Measurements from ENCODE around the gene NRAP.

The NRAP gene

GRCh38 chr10:113566888-113567287 is 97.0 kb downstream of the NRAP start:
- no peak overlapping the region for H3K9ac ChIP-seq (ENCODE audit: low read length)
- H3K4me1 ChIP-seq (ENCODE audit: insufficient read depth, low read length, severe bottlenecking): no peaks in the 10 kb centered on the region
- no peak overlapping the region for H3K4me3 ChIP-seq (ENCODE audit: low read depth, low read length, poor library complexity, severe bottlenecking)
- H4K20me1 ChIP-seq (ENCODE audit: insufficient read depth, low read length): no peaks in the 10 kb centered on the region
- H3K9me2 ChIP-seq (ENCODE audit: low read depth, low read length): no peaks in the 10 kb centered on the region
- no peaks in the 10 kb centered on the region for H3F3A ChIP-seq (ENCODE audit: insufficient read depth, low read length)
- no peaks in the 10 kb centered on the region for H3K9me3 ChIP-seq (ENCODE audit: low read length)
- H3K27me3 ChIP-seq (ENCODE audit: insufficient read depth, low read length): no peaks in the 10 kb centered on the region
- H3K79me2 ChIP-seq (ENCODE audit: insufficient read depth, low read length): no peaks in the 10 kb centered on the region
- TF ChIP-seq CTCF (IDR thresholded peaks at IDR 0.05; ENCODE audit: low read length) (no peak), EZH2 (IDR thresholded peaks at IDR 0.05; ENCODE audit: borderline replicate concordance, low read length) (no peak)
- H3K36me3 ChIP-seq (ENCODE audit: insufficient read depth, low read length): no peaks in the 10 kb centered on the region
- H3K27ac ChIP-seq (ENCODE audit: low read depth, low read length, poor library complexity, severe bottlenecking): no peak overlapping the region
- no peak overlapping the region for H3K4me2 ChIP-seq (ENCODE audit: low read length)
- H2AFZ ChIP-seq (ENCODE audit: low read length): no peak overlapping the region

GRCh38 chr10:113565364-113565763 is 98.5 kb downstream of the NRAP start:
- Histone ChIP-seq H3K36me3 (ENCODE audit: insufficient read depth, low read length) (no peaks in the 10 kb centered on the region), H3F3A (ENCODE audit: insufficient read depth, low read length) (no peaks in the 10 kb centered on the region), H3K9ac (ENCODE audit: low read length) (no peak overlapping the region), H3K27ac (ENCODE audit: low read depth, low read length, poor library complexity, severe bottlenecking) (no peak overlapping the region), H3K4me3 (ENCODE audit: low read depth, low read length, poor library complexity, severe bottlenecking) (no peak overlapping the region), H3K9me3 (ENCODE audit: low read length) (no peaks in the 10 kb centered on the region), H3K27me3 (ENCODE audit: insufficient read depth, low read length) (no peaks in the 10 kb centered on the region), H3K4me1 (ENCODE audit: insufficient read depth, low read length, severe bottlenecking) (no peaks in the 10 kb centered on the region), H4K20me1 (ENCODE audit: insufficient read depth, low read length) (no peaks in the 10 kb centered on the region), H3K9me2 (ENCODE audit: low read depth, low read length) (no peaks in the 10 kb centered on the region), H3K4me2 (ENCODE audit: low read length) (no peak overlapping the region), H2AFZ (ENCODE audit: low read length) (no peak overlapping the region), H3K79me2 (ENCODE audit: insufficient read depth, low read length) (no peaks in the 10 kb centered on the region)
- TF ChIP-seq EZH2 (IDR thresholded peaks at IDR 0.05; ENCODE audit: borderline replicate concordance, low read length) (no peak), CTCF (IDR thresholded peaks at IDR 0.05; ENCODE audit: low read length) (no peak)

GRCh38 chr10:113563306-113564088 is 100.3 kb downstream of the NRAP start:
- TF ChIP-seq EZH2 (IDR thresholded peaks at IDR 0.05; ENCODE audit: borderline replicate concordance, low read length) (no peak), CTCF (IDR thresholded peaks at IDR 0.05; ENCODE audit: low read length) (peak; percentile 88)
- Histone ChIP-seq H3K36me3 (ENCODE audit: insufficient read depth, low read length) (no peaks in the 10 kb centered on the region), H3K27me3 (ENCODE audit: insufficient read depth, low read length) (no peaks in the 10 kb centered on the region), H3K79me2 (ENCODE audit: insufficient read depth, low read length) (no peaks in the 10 kb centered on the region), H3K9me3 (ENCODE audit: low read length) (no peaks in the 10 kb centered on the region), H3K4me2 (ENCODE audit: low read length) (peak overlapping the region; percentile 12; the same call in 1 of the 2 replicates), H2AFZ (ENCODE audit: low read length) (no peak overlapping the region), H3K4me3 (ENCODE audit: low read depth, low read length, poor library complexity, severe bottlenecking) (no peak overlapping the region), H3K9me2 (ENCODE audit: low read depth, low read length) (no peaks in the 10 kb centered on the region), H3K9ac (ENCODE audit: low read length) (no peak overlapping the region), H4K20me1 (ENCODE audit: insufficient read depth, low read length) (no peaks in the 10 kb centered on the region), H3K27ac (ENCODE audit: low read depth, low read length, poor library complexity, severe bottlenecking) (no peak overlapping the region), H3K4me1 (ENCODE audit: insufficient read depth, low read length, severe bottlenecking) (no peaks in the 10 kb centered on the region), H3F3A (ENCODE audit: insufficient read depth, low read length) (no peaks in the 10 kb centered on the region)
